HepG2 (cell line): ENCODE data around the gene CTDSP1. TPM values are rescaled to one million over a fixed set of nuclear protein-coding genes. Genes with fewer than 3 reads are reported as not detected.

Experiments used
- AKAP8 ChIP-seq: sonication (generic); formaldehyde crosslinking; IDR thresholded peaks from 2 replicates; pipeline ENCODE4 v1.5.1; 2020; ENCODE audit warnings: mild to moderate bottlenecking, missing genetic modification reagents
- FOXA1 ChIP-seq, 2 experiments: fragments of 450-650 bp in 1 of 2; sonication (generic) in 1 of 2; formaldehyde crosslinking in 1 of 2; IDR thresholded peaks; 2 replicates each; pipeline versions ENCODE4 v1.4.0 to v1.6.1; 2016 to 2020; ENCODE audit warnings: missing genetic modification reagents in 1 of 2
- GPN1 ChIP-seq: sonication (generic); formaldehyde crosslinking; IDR thresholded peaks from 2 replicates; pipeline ENCODE4 v1.5.1; 2020; ENCODE audit warnings: missing genetic modification reagents, borderline replicate concordance
- HNF4G ChIP-seq, 2 experiments: sonication (generic) in 1 of 2; formaldehyde crosslinking in 1 of 2; IDR thresholded peaks; 2 replicates each; pipeline versions ENCODE4 v1.4.0 to v1.6.1; 2011 to 2020; ENCODE audit warnings: borderline replicate concordance in 2 of 2, low read depth in 2 of 2, mild to moderate bottlenecking in 2 of 2, low read length in 1 of 2, missing genetic modification reagents in 1 of 2, moderate library complexity in 1 of 2
- KDM4B ChIP-seq: sonication (generic); formaldehyde crosslinking; IDR thresholded peaks from 2 replicates; pipeline ENCODE4 v1.4.0; 2020; ENCODE audit warnings: missing genetic modification reagents
- KDM6A ChIP-seq: IDR thresholded peaks from 2 replicates; pipeline ENCODE4 v1.6.1; 2016; ENCODE audit warnings: low read depth
- NCOA1 ChIP-seq: sonication (generic); formaldehyde crosslinking; IDR thresholded peaks from 2 replicates; pipeline ENCODE4 v1.9.0; 2021; ENCODE audit warnings: missing genetic modification reagents
- PAWR ChIP-seq: sonication (generic); formaldehyde crosslinking; IDR thresholded peaks from 2 replicates; pipeline ENCODE4 v1.4.0; 2020; ENCODE audit warnings: missing genetic modification reagents, mild to moderate bottlenecking, borderline replicate concordance
- PCBP2 ChIP-seq: fragments of 200-400 bp; formaldehyde crosslinking; optimal IDR thresholded peaks from 2 replicates; pipeline ENCODE3; 2018; ENCODE audit warnings: low read length, low read depth; ENCODE audit not compliant: poor library complexity, severe bottlenecking
- PHF21A ChIP-seq: sonication (generic); formaldehyde crosslinking; IDR thresholded peaks from 2 replicates; pipeline ENCODE4 v1.5.0; 2020; ENCODE audit warnings: mild to moderate bottlenecking, missing genetic modification reagents
- RORA ChIP-seq: sonication (generic); formaldehyde crosslinking; IDR thresholded peaks from 2 replicates; pipeline ENCODE4 v1.5.0; 2020; ENCODE audit warnings: mild to moderate bottlenecking, missing genetic modification reagents, moderate library complexity
- SALL1 ChIP-seq: sonication (generic); formaldehyde crosslinking; IDR thresholded peaks from 2 replicates; pipeline ENCODE4 v1.8.0; 2022; ENCODE audit warnings: mild to moderate bottlenecking, missing genetic modification reagents
- SMARCE1 ChIP-seq: fragments of 450-650 bp; IDR thresholded peaks from 2 replicates; pipeline ENCODE4 v1.6.1; 2017; ENCODE audit warnings: borderline replicate concordance
- STAT5B ChIP-seq: sonication (generic); formaldehyde crosslinking; IDR thresholded peaks from 2 replicates; pipeline ENCODE4 v1.4.0; 2020; ENCODE audit warnings: missing genetic modification reagents
- SYNCRIP ChIP-seq: fragments of 200-400 bp; formaldehyde crosslinking; IDR thresholded peaks from 2 replicates; pipeline ENCODE4 v1.6.1; 2018; ENCODE audit warnings: mild to moderate bottlenecking, low read depth, low read length; ENCODE audit not compliant: insufficient read depth
- TBX2 ChIP-seq: sonication (generic); formaldehyde crosslinking; IDR thresholded peaks from 2 replicates; pipeline ENCODE4 v1.5.0; 2020; ENCODE audit warnings: missing genetic modification reagents, mild to moderate bottlenecking, borderline replicate concordance
- ZNF570 ChIP-seq: sonication (generic); formaldehyde crosslinking; IDR thresholded peaks from 2 replicates; pipeline ENCODE4 v1.4.0; 2020; ENCODE audit warnings: mild to moderate bottlenecking, missing genetic modification reagents, borderline replicate concordance
- polyA plus RNA-seq, 8 experiments: library from polyadenylated mRNA; depleted of rRNA in 3 of 8; stranded (reverse) in 7 of 8; unstranded in 1 of 8; fragments of >200 nt; fragmentation: Illumina TruSeq in 4 of 8; extraction: Trizol in 4 of 8; gene quantifications; 2 replicates each; pipeline versions ENCODE4 v1.2.1 to v1.2.3, GENCODE V29; 2011 to 2016; ENCODE audit warnings: low read depth in 4 of 8, missing spikeins in 1 of 8, mixed read lengths in 1 of 8; ENCODE audit not compliant: insufficient read depth in 1 of 8
- total RNA-seq, 5 experiments: library from RNA; depleted of rRNA; stranded (reverse); fragments of >200 nt; fragmentation: Illumina TruSeq; extraction: Trizol; gene quantifications; 2 replicates each; pipeline ENCODE4 v1.2.3, GENCODE V29; 2016; ENCODE audit warnings: low read depth in 1 of 5
- TF ChIP-seq, protein P1 (sequence below): sonication (generic); formaldehyde crosslinking; IDR thresholded peaks from 2 replicates; pipeline ENCODE4 v1.5.1; 2020; ENCODE audit warnings: missing genetic modification reagents, mild to moderate bottlenecking, borderline replicate concordance
- TF ChIP-seq, protein P2 (sequence below): sonication (generic); formaldehyde crosslinking; IDR thresholded peaks from 2 replicates; pipeline ENCODE4 v1.4.0; 2020; ENCODE audit warnings: missing genetic modification reagents
- TF ChIP-seq, protein P3 (sequence below): sonication (generic); formaldehyde crosslinking; IDR thresholded peaks from 2 replicates; pipeline ENCODE4 v1.5.0; 2020; ENCODE audit warnings: mild to moderate bottlenecking, missing genetic modification reagents
- TF ChIP-seq, protein P4 (sequence below): IDR thresholded peaks from 2 replicates; pipeline ENCODE4 v1.6.1; 2016
- TF ChIP-seq, protein P5 (sequence below): sonication (generic); formaldehyde crosslinking; IDR thresholded peaks from 2 replicates; pipeline ENCODE4 v1.8.0; 2022; ENCODE audit warnings: missing genetic modification reagents, mild to moderate bottlenecking, inconsistent platforms, borderline replicate concordance

Gene CTDSP1
- total and polyA plus RNA-seq, 2 of the 13 experiments (the other 11 are each of a cell fraction or from before 2014, with no cell fraction given), result 91.0 to 268 TPM

DNA sequence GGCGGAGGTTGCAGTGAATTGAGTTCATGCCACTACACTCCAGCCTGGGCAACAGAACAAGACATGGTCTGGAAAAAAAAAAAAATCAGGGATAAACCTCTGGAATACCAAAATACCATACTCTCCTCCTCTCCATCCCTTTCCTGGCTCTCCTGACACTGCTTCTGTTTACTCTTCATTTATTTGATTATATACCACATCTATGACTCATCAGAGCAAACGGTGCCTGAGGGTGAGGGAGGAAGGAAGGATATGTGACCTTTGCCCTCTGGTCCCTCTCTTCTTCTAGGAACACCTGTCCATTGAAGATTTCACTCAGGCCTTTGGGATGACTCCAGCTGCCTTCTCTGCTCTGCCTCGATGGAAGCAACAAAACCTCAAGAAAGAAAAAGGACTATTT lies 49.3 kb downstream of the CTDSP1 start (continued):
- TF ChIP-seq, protein P1, sequence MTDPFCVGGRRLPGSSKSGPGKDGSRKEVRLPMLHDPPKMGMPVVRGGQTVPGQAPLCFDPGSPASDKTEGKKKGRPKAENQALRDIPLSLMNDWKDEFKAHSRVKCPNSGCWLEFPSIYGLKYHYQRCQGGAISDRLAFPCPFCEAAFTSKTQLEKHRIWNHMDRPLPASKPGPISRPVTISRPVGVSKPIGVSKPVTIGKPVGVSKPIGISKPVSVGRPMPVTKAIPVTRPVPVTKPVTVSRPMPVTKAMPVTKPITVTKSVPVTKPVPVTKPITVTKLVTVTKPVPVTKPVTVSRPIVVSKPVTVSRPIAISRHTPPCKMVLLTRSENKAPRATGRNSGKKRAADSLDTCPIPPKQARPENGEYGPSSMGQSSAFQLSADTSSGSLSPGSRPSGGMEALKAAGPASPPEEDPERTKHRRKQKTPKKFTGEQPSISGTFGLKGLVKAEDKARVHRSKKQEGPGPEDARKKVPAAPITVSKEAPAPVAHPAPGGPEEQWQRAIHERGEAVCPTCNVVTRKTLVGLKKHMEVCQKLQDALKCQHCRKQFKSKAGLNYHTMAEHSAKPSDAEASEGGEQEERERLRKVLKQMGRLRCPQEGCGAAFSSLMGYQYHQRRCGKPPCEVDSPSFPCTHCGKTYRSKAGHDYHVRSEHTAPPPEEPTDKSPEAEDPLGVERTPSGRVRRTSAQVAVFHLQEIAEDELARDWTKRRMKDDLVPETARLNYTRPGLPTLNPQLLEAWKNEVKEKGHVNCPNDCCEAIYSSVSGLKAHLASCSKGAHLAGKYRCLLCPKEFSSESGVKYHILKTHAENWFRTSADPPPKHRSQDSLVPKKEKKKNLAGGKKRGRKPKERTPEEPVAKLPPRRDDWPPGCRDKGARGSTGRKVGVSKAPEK (CRISPR knock-in tag), result no peak
- peak; percentile 35; the same call in 1 of the 2 replicates for TF ChIP-seq KDM6A
- TF ChIP-seq, protein P2, sequence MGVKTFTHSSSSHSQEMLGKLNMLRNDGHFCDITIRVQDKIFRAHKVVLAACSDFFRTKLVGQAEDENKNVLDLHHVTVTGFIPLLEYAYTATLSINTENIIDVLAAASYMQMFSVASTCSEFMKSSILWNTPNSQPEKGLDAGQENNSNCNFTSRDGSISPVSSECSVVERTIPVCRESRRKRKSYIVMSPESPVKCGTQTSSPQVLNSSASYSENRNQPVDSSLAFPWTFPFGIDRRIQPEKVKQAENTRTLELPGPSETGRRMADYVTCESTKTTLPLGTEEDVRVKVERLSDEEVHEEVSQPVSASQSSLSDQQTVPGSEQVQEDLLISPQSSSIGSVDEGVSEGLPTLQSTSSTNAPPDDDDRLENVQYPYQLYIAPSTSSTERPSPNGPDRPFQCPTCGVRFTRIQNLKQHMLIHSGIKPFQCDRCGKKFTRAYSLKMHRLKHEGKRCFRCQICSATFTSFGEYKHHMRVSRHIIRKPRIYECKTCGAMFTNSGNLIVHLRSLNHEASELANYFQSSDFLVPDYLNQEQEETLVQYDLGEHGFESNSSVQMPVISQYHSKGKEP (CRISPR knock-in tag), result no peak
- TF ChIP-seq SALL1 (CRISPR knock-in tag), result peak; percentile 48; the same call in 1 of the 2 replicates
- TF ChIP-seq, protein P3, sequence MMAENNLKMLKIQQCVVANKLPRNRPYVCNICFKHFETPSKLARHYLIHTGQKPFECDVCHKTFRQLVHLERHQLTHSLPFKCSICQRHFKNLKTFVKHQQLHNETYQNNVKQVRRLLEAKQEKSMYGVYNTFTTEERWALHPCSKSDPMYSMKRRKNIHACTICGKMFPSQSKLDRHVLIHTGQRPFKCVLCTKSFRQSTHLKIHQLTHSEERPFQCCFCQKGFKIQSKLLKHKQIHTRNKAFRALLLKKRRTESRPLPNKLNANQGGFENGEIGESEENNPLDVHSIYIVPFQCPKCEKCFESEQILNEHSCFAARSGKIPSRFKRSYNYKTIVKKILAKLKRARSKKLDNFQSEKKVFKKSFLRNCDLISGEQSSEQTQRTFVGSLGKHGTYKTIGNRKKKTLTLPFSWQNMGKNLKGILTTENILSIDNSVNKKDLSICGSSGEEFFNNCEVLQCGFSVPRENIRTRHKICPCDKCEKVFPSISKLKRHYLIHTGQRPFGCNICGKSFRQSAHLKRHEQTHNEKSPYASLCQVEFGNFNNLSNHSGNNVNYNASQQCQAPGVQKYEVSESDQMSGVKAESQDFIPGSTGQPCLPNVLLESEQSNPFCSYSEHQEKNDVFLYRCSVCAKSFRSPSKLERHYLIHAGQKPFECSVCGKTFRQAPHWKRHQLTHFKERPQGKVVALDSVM (CRISPR knock-in tag), result no peak
- peak; percentile 47; the same call in 1 of the 2 replicates for TF ChIP-seq FOXA1 (IDR thresholded peaks at IDR 0.05)
- peak; percentile 81 for TF ChIP-seq FOXA1 (CRISPR knock-in tag; IDR thresholded peaks at IDR 0.05)
- no peak; the same call in 1 of the 2 replicates for TF ChIP-seq HNF4G (IDR thresholded peaks at IDR 0.05; ENCODE audit: borderline replicate concordance, low read depth, low read length)
- peak; percentile 75; the same call in 1 of the 2 replicates for TF ChIP-seq HNF4G (CRISPR knock-in tag; IDR thresholded peaks at IDR 0.05; ENCODE audit: borderline replicate concordance, low read depth)
- TF ChIP-seq NCOA1 (CRISPR knock-in tag), result no peak
- TF ChIP-seq SYNCRIP, result no peak
- peak; percentile 69 for TF ChIP-seq TBX2 (CRISPR knock-in tag)
- TF ChIP-seq, protein P4, sequence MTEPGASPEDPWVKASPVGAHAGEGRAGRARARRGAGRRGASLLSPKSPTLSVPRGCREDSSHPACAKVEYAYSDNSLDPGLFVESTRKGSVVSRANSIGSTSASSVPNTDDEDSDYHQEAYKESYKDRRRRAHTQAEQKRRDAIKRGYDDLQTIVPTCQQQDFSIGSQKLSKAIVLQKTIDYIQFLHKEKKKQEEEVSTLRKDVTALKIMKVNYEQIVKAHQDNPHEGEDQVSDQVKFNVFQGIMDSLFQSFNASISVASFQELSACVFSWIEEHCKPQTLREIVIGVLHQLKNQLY (CRISPR knock-in tag), result no peak
- TF ChIP-seq STAT5B (CRISPR knock-in tag), result no peak
- no peak for TF ChIP-seq PCBP2
- TF ChIP-seq, protein P5, sequence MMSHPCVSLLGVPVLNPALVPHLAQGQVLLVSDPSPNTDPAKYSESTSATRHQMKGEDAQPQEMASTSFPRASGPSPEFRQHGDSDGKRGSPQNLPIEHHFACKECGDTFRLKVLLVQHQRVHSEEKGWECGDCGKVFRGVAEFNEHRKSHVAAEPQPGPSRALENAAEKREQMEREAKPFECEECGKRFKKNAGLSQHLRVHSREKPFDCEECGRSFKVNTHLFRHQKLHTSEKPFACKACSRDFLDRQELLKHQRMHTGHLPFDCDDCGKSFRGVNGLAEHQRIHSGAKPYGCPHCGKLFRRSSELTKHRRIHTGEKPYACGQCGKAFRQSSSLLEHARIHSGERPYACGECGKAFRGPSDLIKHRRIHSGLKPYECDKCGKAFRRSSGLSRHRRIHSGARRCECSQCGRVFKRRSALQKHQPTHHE (CRISPR knock-in tag), result no peak
- TF ChIP-seq SMARCE1, result no peak
- TF ChIP-seq PHF21A, result no peak
- TF ChIP-seq ZNF570, result no peak
- TF ChIP-seq GPN1, result no peak
- TF ChIP-seq AKAP8 (CRISPR knock-in tag), result no peak
- no peak for TF ChIP-seq RORA
- no peak for TF ChIP-seq KDM4B
- no peak for TF ChIP-seq PAWR
